Esophagus (tissue), 2 donors: ENCODE data around the gene ST6GALNAC4. TPM values are rescaled to one million over a fixed set of nuclear protein-coding genes. Genes with fewer than 3 reads are reported as not detected.
A peak's percentile ranks its signal among the peaks of the same experiment; 100 is the strongest.
"Not testable (repeated sequence)": the region's sequence is repeated elsewhere in the genome, so short reads cannot be mapped to it uniquely, and the experiment has no call there.

ENCODE experiments used
- H3K27ac ChIP-seq, 2 donors: one replicate each; pipeline ENCODE4 v1.5.1; 2013; ENCODE audit warnings: low read depth in 2 of 2, mild to moderate bottlenecking in 2 of 2, inconsistent platforms in 1 of 2, low read length in 1 of 2, moderate library complexity in 1 of 2
- H3K27me3 ChIP-seq, 2 donors: one replicate each; pipeline ENCODE4 v1.6.1; 2013; ENCODE audit warnings: low read length in 2 of 2, control low read depth in 1 of 2, mild to moderate bottlenecking in 1 of 2; ENCODE audit not compliant: insufficient read depth in 2 of 2, control insufficient read depth in 1 of 2
- H3K36me3 ChIP-seq, 2 donors: one replicate each; pipeline ENCODE4 v1.6.1; 2013; ENCODE audit warnings: low read length in 1 of 2; ENCODE audit not compliant: control insufficient read depth in 2 of 2, insufficient read depth in 2 of 2
- H3K4me1 ChIP-seq, 2 donors: one replicate each; pipeline ENCODE4 v1.6.1; 2013; ENCODE audit warnings: low read length in 1 of 2; ENCODE audit not compliant: control insufficient read depth in 2 of 2, insufficient read depth in 2 of 2
- H3K4me3 ChIP-seq, 2 donors: one replicate each; pipeline ENCODE4 v1.5.1; 2013; ENCODE audit warnings: low read length in 2 of 2, mild to moderate bottlenecking in 2 of 2, low read depth in 1 of 2, moderate library complexity in 1 of 2
- H3K9me3 ChIP-seq, 2 donors: one replicate each; pipeline ENCODE4 v1.6.1; 2013; ENCODE audit warnings: mild to moderate bottlenecking in 2 of 2, low read depth in 1 of 2, low read length in 1 of 2, moderate library complexity in 1 of 2; ENCODE audit not compliant: control insufficient read depth in 2 of 2, insufficient read depth in 1 of 2
- WGBS, 2 donors: extraction: QIAGEN DNeasy Blood & Tissue Kit; methylation state at CpG; one replicate each; pipeline ENCODE4 v1.1.7; 2013; 5-methylcytosine and 5-hydroxymethylcytosine counted together
- polyA plus RNA-seq, 2 donors: library from polyadenylated mRNA; stranded (reverse); fragments of 200-250 nt; gene quantifications; one replicate each; pipeline ENCODE4 v1.2.3, GENCODE V29; 2013
- donor health status: healthy with polysubstance abuse.
- donor health status: Bipolar disorder and iron deficiency.

Gene ST6GALNAC4
- polyA plus RNA-seq, 2 donors: 4.6 to 15.3 TPM

DNA sequence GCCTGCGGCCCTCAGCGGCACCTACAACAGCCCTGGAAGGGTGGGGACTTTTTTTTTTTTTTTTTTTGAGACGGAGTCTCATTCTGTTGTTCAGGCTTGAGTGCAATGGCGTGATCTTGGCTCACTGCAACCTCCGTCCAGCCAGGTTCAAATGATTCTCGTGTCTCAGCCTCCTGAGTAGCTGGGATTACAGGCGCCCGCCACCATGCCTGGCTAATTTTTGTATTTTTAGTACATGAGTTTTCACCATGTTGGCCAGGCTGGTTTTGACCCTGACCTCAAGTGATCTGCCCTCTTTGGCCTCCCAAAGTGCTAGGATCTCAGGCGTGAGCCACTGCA lies 46.7 kb downstream of the ST6GALNAC4 start:
- H3K27ac ChIP-seq, H3K9me3 ChIP-seq, H3K27me3 ChIP-seq, H3K4me3 ChIP-seq: not testable (repeated sequence)
- H3K36me3 ChIP-seq: peaks cover 0 to 20% of the 10 kb centered on the region in 2 donors
- WGBS, 2 donors: 68 to 73% methylated on average over 9 of the region's 9 CpGs
- peaks cover 3 to 13% of the 10 kb centered on the region in 2 donors for H3K4me1 ChIP-seq

DNA sequence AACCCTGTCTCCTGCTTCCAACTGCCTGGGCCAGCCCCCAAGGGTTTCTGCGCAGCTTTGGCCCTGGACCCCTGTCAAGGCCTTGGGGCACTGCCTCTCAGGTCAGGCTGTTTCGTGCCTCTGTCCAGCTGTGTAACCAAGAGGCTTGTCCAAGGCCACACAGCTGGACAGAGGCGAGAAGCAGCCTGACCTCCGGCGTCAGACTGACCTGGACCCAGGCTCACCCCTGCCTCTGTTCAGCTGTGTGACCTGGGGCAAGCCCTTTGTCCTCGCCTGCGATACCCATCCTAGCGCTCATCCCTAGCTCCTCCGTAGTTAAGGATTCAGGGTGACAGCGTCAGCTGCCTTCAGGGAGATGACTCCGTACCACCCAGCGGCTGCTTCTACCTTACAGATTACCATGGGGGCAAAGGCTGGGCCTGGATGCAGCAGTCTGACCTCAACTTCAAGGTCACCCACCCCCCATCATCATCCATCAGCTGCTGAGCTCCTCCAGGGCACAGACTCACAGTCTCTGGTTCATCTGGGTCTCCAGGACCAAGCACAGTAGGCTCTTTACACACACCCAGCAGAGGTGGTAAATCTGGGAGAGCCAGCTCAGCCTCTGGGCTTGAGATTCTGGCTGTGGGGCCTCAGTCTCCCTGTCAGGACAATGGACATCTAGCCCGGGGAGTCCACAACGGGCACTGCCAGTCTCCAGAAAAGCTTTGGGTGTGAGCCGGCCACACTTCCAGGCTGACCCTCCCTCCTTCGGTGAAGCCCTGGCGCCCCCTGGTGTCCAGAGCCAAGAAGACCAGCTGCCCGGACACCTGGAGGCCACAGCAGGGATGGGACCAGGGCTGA lies 47.3 kb downstream of the ST6GALNAC4 start:
- H3K27me3 ChIP-seq: no peaks in the 10 kb centered on the region
- peak overlapping the region in 1 of 2 donors; percentile 3 for H3K27ac ChIP-seq

DNA sequence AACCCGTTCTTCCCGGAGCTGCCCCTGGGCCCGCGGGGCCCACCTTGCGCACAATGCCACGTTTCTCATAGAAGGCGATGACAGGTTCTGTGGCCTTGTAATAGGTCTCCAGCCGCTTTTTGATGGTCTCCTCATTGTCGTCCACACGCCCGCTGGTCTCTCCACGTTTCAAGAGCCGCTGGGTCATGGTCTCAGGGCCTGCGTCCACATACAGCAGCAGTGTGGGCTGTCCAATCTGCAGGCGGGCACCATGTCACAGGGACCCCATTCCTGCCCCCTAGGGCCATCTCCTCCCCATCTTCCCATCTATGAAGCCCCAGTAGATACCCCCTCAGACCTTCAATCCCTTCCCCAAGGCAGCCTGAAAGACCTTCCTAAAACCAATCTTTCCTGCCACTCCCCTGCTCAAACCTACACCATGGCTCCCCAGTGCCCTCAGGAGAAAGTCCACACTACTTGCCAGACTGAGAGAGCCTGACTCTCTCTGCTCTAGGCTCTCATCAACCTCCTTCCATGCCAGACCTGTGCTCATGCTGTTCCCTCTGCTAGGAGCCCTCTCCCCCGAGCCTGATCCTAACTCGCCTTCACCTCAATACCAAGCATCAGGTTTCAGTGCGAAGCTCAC lies 48.5 kb downstream of the ST6GALNAC4 start:
- Histone ChIP-seq H3K27me3 (no peaks in the 10 kb centered on the region), H3K4me1 (peaks cover 0 to under 1% of the 10 kb centered on the region in 2 donors), H3K27ac (no peak overlapping the region), H3K36me3 (peaks cover 0 to 17% of the 10 kb centered on the region in 2 donors), H3K4me3 (no peak overlapping the region), H3K9me3 (no peaks in the 10 kb centered on the region)
- WGBS, 2 donors: 90 to 91% methylated on average over 18 of the region's 18 CpGs

More for the DNA sequence above, 47.3 kb downstream of the ST6GALNAC4 start:
- H3K36me3 ChIP-seq: peaks cover 0 to 20% of the 10 kb centered on the region in 2 donors
- peaks cover 0 to 7% of the 10 kb centered on the region in 2 donors for H3K4me1 ChIP-seq
- 66 to 67% methylated on average over 18 of the region's 18 CpGs for WGBS, 2 donors
- H3K9me3 ChIP-seq: no peaks in the 10 kb centered on the region
- no peak overlapping the region for H3K4me3 ChIP-seq

DNA sequence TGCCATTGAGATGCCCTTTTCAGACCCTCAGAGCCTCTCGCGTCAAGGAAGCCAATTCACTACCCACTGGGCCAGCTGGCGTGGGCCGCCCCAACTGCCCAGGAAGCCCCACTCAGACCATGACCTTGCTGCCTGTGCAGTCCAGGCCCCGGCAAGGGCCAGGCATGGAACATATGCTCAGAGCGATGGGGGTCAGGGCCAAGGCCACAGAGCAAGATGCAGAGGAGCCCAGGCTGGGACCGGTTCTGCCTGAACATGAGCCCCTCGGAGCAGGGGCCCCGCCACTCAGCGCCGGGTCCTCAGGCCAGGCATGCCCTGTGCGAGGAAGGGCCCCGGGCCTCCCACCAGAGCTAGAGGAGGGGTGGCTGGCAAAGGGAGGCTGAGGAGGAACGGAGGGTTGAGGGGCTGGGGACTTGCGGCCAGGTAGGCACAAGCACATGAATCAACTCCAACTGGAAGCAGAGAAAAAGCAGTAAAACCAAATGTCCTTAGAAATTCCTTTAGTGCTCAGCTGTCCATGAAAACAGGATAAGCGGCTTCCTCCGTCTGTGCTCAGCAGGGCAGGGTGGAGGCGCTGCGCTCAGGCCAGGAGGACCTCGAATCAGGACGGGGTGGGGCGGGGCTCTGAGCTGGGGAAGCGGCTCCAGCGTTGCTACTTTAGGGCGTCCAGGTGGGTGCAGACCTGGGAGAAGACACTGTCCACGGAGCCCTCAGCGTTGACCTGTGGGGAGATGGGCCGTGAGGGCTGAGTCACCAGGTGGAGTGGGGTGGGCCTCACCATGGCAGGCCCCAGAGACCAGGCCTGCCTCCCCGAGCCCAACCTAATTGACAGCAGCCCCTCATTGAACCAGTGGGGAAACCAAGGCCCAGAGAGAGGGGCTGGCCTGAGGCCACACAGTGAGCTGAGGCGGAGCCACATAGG lies 49.2 kb downstream of the ST6GALNAC4 start:
- H3K4me1 ChIP-seq: no peaks in the 10 kb centered on the region
- no peak overlapping the region for H3K27ac ChIP-seq
- H3K4me3 ChIP-seq: no peak overlapping the region
- H3K36me3 ChIP-seq: peaks cover 0 to 17% of the 10 kb centered on the region in 2 donors
- no peaks in the 10 kb centered on the region for H3K27me3 ChIP-seq
- 81% methylated on average over 30 of the region's 30 CpGs for WGBS, 2 donors
- no peaks in the 10 kb centered on the region for H3K9me3 ChIP-seq

DNA sequence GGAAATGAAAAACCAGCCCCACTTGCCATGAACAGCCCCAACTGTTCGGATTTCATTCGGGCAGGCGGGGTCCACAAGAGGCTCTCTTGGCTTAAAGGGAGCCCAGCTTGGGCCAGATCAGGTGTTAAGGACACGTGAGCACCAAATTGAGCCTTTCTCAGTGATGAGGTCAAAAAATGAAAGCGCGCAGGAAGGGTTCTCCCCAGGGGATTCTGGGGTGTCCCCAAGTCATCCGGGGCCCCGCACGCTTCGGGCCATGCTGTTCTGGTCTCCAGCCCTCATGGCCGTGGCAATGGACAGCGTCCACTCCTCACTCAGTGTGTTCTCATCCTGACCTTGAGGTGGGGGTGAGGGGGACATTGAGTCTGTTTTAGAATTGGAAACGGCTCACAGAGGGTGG lies 50.3 kb downstream of the ST6GALNAC4 start:
- 93 to 94% methylated on average over 13 of the region's 13 CpGs for WGBS, 2 donors
- no peak overlapping the region for H3K4me3 ChIP-seq
- no peaks in the 10 kb centered on the region for H3K27me3 ChIP-seq
- H3K36me3 ChIP-seq: peaks cover 0 to 15% of the 10 kb centered on the region in 2 donors
- H3K27ac ChIP-seq: no peak overlapping the region
- peaks cover 0 to 2% of the 10 kb centered on the region in 2 donors for H3K4me1 ChIP-seq
- H3K9me3 ChIP-seq: no peaks in the 10 kb centered on the region

DNA sequence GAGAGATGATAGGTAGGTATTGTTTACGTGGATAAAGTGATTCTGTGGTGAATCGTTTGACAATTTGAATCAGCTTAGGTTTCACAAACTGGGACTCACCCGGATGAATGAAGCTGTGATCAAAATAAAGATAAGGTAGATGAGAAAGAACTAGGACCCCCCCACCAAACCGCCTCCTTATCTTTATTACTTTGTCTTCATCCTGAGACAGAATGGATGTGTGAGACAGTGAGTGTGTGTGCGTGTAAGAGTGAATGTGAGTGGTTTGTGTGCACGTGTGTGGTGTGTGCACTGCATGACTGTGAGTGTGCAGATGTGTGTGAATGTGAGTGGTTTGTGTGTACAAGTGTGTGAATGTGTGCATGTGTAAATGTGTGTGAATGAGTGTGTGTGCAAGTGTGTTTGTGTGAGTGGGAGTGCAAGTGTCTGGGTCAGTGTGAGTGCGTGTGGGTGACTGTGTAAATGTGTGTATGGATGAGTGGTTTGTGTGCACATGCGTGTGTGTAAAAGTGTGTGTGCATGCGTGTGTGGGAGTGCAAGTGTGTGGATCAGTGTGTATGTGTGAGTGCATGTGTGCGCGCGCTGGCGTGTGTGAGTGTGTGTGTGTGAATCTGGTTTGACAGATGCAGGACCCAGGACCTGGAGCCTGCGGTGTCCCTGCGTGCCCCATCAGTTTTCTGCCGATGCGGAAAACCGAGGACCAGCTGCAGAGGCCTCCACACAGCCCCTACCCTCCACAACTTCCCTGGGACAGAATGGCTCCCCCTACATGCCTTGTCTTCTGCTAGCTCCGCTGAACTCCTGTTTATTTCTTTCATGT lies 51.0 kb downstream of the ST6GALNAC4 start:
- Histone ChIP-seq H3K4me1 (peaks cover 0 to 2% of the 10 kb centered on the region in 2 donors), H3K36me3 (peaks cover 0 to 8% of the 10 kb centered on the region in 2 donors), H3K27ac (no peak overlapping the region), H3K4me3 (no peak overlapping the region), H3K9me3 (no peaks in the 10 kb centered on the region), H3K27me3 (no peaks in the 10 kb centered on the region)
- WGBS, 2 donors: 75 to 82% methylated on average over 19 of the region's 19 CpGs

DNA sequence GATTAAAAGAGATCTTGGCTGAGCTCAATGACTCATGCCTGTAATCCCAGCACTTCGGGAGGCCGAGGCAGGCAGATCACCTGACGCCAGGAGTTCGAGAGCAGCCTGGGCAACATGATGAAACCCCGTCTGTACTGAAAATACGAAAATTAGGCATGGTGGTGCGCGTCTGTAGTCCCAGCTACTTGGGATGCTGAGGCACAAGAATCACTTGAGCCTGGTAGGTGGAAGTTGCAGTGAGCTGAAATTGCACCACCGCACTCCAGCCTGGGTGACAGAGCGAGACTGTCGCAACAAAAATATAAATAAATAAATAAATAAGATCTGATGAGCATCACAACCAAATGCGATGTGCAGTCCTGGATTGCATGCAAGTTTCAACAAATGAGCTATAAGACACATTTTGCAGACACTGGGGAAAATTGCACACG lies 53.6 kb downstream of the ST6GALNAC4 start:
- 81 to 84% methylated on average over 13 of the region's 13 CpGs for WGBS, 2 donors
- no peaks in the 10 kb centered on the region for H3K9me3 ChIP-seq
- H3K27ac ChIP-seq: no peak overlapping the region
- no peaks in the 10 kb centered on the region for H3K27me3 ChIP-seq
- peaks cover 0 to 2% of the 10 kb centered on the region in 2 donors for H3K4me1 ChIP-seq
- peaks cover 0 to 7% of the 10 kb centered on the region in 2 donors for H3K36me3 ChIP-seq
- no peak overlapping the region for H3K4me3 ChIP-seq

DNA sequence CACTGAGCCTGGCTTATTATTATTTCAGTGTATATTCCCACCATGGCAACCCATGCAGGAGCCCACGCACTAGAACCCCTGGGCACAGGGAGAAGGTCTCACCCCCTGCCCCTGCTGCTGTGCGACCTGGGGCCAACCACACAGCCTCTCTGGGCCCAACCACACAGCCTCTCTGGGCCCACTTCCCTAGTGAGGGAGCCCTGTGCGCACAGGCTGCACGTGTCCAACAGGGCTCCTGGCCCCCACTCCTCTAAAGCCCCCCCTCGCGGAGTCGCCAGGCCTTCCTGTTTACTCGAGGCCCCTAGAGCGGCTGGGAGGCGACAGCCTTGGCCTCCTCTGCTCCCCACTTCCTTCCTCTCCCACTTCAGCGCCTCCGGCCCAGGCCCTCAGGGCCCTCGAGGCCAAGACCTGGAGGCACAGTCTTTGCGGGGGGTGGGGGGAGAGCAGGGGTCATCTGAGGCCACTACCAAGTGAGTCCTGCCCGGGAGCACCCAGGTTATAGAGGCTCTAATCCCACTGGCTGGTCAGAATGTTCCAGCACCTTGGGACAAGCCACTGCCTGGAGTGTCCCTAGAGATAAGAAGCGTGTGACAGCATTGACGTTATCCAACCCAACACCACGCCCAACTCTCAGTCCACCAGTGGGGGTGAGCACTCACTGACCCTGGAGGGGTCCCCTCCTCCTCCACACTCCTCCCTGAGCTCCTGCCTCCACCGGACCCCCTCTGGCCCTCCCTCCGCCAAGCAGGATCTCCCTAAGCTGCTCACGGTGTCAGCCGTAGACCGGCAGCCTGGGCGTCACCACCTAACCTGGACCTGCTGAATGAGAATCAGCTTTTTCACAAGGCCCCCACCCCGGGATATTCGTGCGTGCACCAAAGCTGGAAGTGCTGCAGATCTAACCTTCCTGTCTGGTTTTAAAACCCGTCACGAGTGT lies 54.5 kb downstream of the ST6GALNAC4 start:
- no peaks in the 10 kb centered on the region for H3K9me3 ChIP-seq
- peaks cover 0 to 1% of the 10 kb centered on the region in 2 donors for H3K36me3 ChIP-seq
- 56% methylated on average over 29 of the region's 29 CpGs for WGBS, 2 donors
- no peak overlapping the region for H3K4me3 ChIP-seq
- H3K27me3 ChIP-seq: no peaks in the 10 kb centered on the region
- peak overlapping the region; percentile 50 to 74 for H3K27ac ChIP-seq
- H3K4me1 ChIP-seq: peaks cover 0 to 2% of the 10 kb centered on the region in 2 donors
